BJ (cell line): Measurements from ENCODE around the gene MTURN. TPM values are rescaled to one million over a fixed set of nuclear protein-coding genes. Genes with fewer than 3 reads are reported as not detected.
"Not testable (repeated sequence)": the region's sequence is repeated elsewhere in the genome, so short reads cannot be mapped to it uniquely, and the experiment has no call there.

ENCODE experiments used
- CTCF ChIA-PET: fragments of 350-600 bp; formaldehyde crosslinking; extraction: SDS; loops from one replicate; lab custom pipeline; 2021; ENCODE audit warnings: antibody characterized with exemption, inconsistent platforms; lab: Yijun Ruan, JAX
- POLR2A ChIA-PET: fragments of 300-600 bp; sonication (Branson Sonifier 250); formaldehyde crosslinking; extraction: SDS; loops from one replicate; lab custom pipeline; 2021; ENCODE audit warnings: antibody characterized with exemption; lab: Charles Lee
- DNase-seq: peaks from one replicate; pipeline ENCODE4 v3.0.0-alpha.2; 2011; ENCODE audit warnings: low read depth
- H3K27me3 ChIP-seq: 2 replicates; pipeline ENCODE4 v1.6.0; 2011; ENCODE audit warnings: low read length; ENCODE audit not compliant: control insufficient read depth, insufficient read depth
- H3K36me3 ChIP-seq: 2 replicates; pipeline ENCODE4 v1.5.1; 2011; ENCODE audit warnings: low read length; ENCODE audit not compliant: control insufficient read depth, insufficient read depth
- H3K4me3 ChIP-seq: 2 replicates; pipeline ENCODE4 v1.5.1; 2011; ENCODE audit warnings: low read depth, mild to moderate bottlenecking, control low read depth, low read length
- polyA plus RNA-seq: library from polyadenylated mRNA; depleted of rRNA; stranded (reverse); fragments of >200 nt; gene quantifications from 2 replicates; pipeline ENCODE4 v1.2.3, GENCODE V29; 2011
- TF ChIP-seq, protein P1 (sequence below): IDR thresholded peaks from 2 replicates; pipeline ENCODE4 v1.5.1; 2011; ENCODE audit warnings: low read depth, mild to moderate bottlenecking, control low read depth, inconsistent platforms, low read length, moderate library complexity; ENCODE audit not compliant: insufficient read depth

MTURN gene
- polyA plus RNA-seq, 1 experiment, result 7.0 TPM

DNA sequence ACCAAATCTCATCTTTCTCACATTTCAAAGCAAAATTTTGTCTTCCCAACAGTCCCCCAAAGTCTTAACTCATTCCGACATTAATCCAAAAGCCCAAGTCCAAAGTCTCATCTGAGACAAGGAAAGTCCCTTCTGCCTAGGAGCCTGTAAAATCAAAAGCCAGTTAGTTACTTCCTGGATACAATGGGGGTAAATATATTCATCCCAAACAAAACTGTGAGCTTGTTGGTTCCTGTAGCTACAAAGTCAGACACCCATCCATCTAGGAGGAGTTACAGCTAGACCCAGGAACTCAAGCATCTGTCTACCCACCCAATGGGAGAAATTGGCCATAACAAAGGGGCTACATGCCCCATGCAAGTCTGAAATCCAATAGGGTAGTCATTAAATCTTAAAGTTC lies 51.9 kb downstream of the MTURN start:
- TF ChIP-seq, protein P1, sequence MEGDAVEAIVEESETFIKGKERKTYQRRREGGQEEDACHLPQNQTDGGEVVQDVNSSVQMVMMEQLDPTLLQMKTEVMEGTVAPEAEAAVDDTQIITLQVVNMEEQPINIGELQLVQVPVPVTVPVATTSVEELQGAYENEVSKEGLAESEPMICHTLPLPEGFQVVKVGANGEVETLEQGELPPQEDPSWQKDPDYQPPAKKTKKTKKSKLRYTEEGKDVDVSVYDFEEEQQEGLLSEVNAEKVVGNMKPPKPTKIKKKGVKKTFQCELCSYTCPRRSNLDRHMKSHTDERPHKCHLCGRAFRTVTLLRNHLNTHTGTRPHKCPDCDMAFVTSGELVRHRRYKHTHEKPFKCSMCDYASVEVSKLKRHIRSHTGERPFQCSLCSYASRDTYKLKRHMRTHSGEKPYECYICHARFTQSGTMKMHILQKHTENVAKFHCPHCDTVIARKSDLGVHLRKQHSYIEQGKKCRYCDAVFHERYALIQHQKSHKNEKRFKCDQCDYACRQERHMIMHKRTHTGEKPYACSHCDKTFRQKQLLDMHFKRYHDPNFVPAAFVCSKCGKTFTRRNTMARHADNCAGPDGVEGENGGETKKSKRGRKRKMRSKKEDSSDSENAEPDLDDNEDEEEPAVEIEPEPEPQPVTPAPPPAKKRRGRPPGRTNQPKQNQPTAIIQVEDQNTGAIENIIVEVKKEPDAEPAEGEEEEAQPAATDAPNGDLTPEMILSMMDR, result no peak
- Histone ChIP-seq H3K36me3 (no peaks in the 10 kb centered on the region), H3K27me3 (no peaks in the 10 kb centered on the region), H3K4me3 (no peak overlapping the region)
- no peak for DNase-seq
- ChIA-PET CTCF (no interaction called here), POLR2A (no interaction called here)

GRCh38 chr7:30187513-30187912 lies 52.7 kb downstream of the MTURN start:
- DNase-seq, result no peak
- Histone ChIP-seq H3K4me3 (no peak overlapping the region), H3K27me3 (no peaks in the 10 kb centered on the region), H3K36me3 (no peaks in the 10 kb centered on the region)
- CTCF ChIA-PET, result no interaction called here
- POLR2A ChIA-PET, result no interaction called here
- TF ChIP-seq, protein P1, result no peak

DNA sequence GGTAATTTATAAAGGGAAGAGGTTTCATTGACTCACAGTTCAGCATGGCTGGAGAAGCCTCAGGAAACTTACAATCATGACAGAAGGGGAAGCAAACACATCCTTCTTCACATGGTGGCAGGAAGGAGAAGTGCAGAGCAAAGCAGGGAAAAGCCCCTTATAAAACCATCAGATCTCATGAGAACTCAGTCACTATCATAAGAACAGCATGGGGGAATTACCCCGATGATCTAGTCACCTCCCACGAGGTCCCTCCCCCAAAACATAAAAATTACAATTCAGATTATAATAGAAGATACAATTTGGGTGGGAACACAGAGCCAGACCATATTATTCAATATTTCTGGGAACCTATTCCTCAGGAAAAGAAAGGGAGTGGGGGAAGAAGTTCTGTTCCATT lies 53.6 kb downstream of the MTURN start:
- H3K27me3 ChIP-seq, POLR2A ChIA-PET, CTCF ChIA-PET, H3K4me3 ChIP-seq, H3K36me3 ChIP-seq, DNase-seq: not testable (repeated sequence)

DNA sequence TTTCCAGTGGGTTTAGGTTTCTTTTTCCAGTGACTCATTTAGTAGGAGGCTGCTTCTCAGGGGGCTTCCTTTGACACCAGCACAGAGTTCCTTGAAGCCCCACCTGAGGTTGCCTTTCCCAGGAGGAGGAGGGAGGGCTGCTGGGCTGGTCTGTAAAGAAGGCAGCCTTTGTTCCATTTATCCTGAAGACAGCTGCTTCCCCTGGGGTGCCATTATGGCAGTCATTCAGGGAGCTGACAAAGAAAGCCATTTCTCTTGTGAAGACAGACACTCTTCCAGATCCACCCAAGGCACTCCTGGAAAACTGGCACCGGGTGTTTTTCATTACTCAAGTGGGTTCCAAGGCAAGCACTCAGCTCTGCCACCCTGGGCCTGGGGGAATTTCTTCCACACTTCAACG lies 54.0 kb downstream of the MTURN start:
- ChIA-PET POLR2A (no interaction called here), CTCF (no interaction called here)
- TF ChIP-seq, protein P1, result no peak
- Histone ChIP-seq H3K4me3 (no peak overlapping the region), H3K36me3 (no peaks in the 10 kb centered on the region), H3K27me3 (no peaks in the 10 kb centered on the region)
- DNase-seq, result no peak

DNA sequence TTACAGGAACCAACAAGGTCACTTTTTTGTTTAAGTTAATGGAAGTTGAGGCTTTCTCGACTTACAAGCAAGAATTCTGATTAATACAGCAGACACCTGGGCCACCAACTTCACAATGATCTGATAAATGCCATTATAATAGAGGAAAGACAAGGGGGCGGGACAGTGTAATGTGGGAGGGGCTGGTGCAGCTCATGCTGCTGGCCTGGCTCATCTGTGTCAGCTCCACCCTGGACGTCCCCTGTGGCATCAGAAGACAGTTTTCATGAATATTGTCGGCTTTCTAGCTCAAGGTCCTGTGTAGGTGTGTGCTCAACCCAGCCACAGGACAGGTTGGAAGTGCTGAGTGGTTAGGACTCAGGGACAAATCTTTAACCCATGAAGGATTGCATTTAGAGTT lies 57.0 kb downstream of the MTURN start:
- Histone ChIP-seq H3K4me3 (no peak overlapping the region), H3K36me3 (no peaks in the 10 kb centered on the region), H3K27me3 (no peaks in the 10 kb centered on the region)
- CTCF ChIA-PET, result no interaction called here
- TF ChIP-seq, protein P1, result no peak
- POLR2A ChIA-PET, result no interaction called here
- DNase-seq, result no peak

DNA sequence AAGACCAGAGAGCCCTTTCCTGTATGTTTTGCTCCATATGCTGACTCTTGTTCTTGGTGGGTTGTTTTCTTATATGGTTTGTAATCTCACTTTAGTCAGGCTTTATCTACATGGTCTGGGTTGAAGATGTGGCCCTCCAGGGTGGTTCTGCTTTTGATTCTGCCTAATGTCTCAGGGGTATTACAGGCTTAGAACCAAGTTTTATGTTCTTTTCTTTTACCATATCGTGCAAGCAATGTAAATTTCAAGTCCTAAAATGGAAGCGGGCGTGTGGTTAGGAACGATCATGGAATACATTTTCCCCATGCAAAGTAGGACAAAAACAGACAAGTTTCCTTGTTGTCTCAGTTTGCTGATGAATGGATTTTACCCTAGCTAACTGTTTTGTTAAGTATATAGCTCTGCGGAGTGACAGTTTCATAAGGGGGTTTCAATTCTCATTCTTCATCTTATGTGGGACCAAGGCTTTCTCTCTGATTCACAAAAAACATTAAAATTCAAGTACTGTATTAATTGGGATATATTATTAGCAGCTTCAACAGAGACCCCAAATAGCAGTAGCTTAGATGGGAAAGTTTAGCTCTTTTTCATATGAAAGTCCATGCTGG lies 58.7 kb downstream of the MTURN start:
- TF ChIP-seq, protein P1, result no peak
- no peaks in the 10 kb centered on the region for H3K36me3 ChIP-seq
- DNase-seq, result no peak
- ChIA-PET CTCF (no interaction called here), POLR2A (no interaction called here)
- H3K4me3 ChIP-seq, result no peak overlapping the region
- no peaks in the 10 kb centered on the region for H3K27me3 ChIP-seq
